Measurements from ENCODE around the gene CCNG2. TPM values are rescaled to one million over a fixed set of nuclear protein-coding genes. Genes with fewer than 3 reads are reported as not detected.

The CCNG2 gene, protein sequence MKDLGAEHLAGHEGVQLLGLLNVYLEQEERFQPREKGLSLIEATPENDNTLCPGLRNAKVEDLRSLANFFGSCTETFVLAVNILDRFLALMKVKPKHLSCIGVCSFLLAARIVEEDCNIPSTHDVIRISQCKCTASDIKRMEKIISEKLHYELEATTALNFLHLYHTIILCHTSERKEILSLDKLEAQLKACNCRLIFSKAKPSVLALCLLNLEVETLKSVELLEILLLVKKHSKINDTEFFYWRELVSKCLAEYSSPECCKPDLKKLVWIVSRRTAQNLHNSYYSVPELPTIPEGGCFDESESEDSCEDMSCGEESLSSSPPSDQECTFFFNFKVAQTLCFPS
- polyA plus RNA-seq (2013, experiment 1 of 2): 15.7 TPM
- polyA plus RNA-seq (2013, experiment 2 of 2): 22.4 TPM

DNA sequence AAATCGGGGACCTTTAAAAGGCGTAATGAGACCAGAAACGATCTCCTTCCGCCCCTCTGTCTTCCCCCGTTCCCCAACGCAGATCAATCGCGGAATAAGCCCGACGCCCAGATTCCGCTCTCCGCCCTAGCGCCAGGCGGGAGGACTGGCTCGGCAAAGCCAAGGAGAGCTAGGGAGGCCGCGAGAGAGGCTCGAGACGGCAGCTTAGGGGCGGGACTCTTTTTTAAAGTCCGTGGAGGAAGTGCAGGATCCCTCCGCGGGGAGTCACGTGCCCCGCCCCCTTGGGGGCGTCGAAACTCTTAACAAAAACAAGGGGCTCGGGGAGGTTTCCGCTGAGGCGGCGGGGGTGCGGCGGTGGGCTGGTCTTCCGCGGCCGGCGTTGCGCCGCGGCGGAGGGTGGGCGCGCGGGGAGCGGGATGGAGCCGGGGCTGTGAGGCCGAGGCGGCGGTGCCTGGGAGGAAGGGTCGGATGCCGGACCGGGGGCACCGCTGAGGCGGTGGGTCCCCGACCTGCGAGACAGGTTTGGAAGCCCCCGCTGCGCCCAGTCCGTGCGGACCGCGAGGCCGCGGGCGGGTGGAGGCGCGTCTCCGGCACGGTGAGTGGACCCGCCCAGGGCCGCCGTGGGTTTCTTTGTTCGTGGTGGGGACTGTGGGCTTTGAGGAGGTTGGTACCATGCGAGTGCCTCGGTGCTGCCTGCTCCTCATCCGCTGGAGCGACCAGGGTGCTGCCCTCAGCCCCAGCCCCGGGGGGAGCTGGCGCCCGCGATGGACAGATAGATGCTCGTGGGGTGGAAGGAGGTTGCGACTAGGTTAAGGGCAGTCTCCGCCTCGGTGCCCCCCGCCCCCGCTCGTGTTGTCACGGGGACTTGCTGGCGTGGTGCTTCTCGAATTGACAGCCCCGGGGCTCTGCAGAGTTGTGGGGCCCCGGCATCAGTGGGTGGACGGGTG lies at the start of gene CCNG2:
Gene CCNG2, plus strand, starts transcription at position 296 of the 947 bp plus-strand sequence. CDS start 1,326 bp downstream, outside the sequence.
- peaks cover 35% of the 10 kb centered on the region for H3K4me1 ChIP-seq (ENCODE audit: insufficient read depth, low read length)

DNA sequence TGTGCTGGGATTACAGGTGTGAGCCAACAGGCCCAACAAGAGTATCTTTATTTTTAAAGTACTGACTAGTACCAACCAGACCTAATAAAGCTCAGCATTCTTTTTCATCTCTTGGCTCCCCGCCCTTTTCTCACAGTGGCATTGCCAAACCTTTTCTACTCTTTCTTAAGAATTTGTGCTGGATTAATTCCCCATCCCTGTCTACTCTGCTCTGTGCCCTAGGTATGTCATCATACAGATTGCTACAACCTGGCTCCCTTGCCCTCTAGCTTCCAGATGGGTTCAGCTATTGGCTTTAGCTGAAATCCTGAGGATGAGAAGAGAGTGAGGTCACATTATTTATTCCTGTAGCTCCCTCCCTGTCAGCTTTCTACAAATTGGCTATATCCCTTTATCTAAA lies 46.3 kb upstream of the CCNG2 start:
- H3K36me3 ChIP-seq (ENCODE audit: insufficient read depth, low read length): no peaks in the 10 kb centered on the region
- no peak overlapping the region for H3K4me3 ChIP-seq (ENCODE audit: low read length)
- H3K27me3 ChIP-seq (ENCODE audit: insufficient read depth, low read length): no peaks in the 10 kb centered on the region
- no peak overlapping the region for H3K27ac ChIP-seq (ENCODE audit: low read depth, low read length)
- WGBS: 91% methylated on average over 1 of the region's 1 CpG
- H3K4me1 ChIP-seq (ENCODE audit: insufficient read depth, low read length): no peaks in the 10 kb centered on the region
- no peaks in the 10 kb centered on the region for H3K9me3 ChIP-seq (ENCODE audit: insufficient read depth, low read depth, low read length)
- no peak overlapping the region for H3K9ac ChIP-seq (ENCODE audit: low read depth, low read length)

More for the DNA sequence above, at the start of gene CCNG2:
- under 1% methylated on average over 94 of the region's 94 CpGs for WGBS
- Histone ChIP-seq H3K9me3 (ENCODE audit: insufficient read depth, low read depth, low read length) (no peaks in the 10 kb centered on the region), H3K9ac (ENCODE audit: low read depth, low read length) (peak within 1 kb of the TSS; percentile 96), H3K27me3 (ENCODE audit: insufficient read depth, low read length) (no peaks in the 10 kb centered on the region), H3K36me3 (ENCODE audit: insufficient read depth, low read length) (peaks cover 37% of the 10 kb centered on the region), H3K27ac (ENCODE audit: low read depth, low read length) (peak within 1 kb of the TSS; percentile 100), H3K4me3 (ENCODE audit: low read length) (peak within 1 kb of the TSS; percentile 70)

DNA sequence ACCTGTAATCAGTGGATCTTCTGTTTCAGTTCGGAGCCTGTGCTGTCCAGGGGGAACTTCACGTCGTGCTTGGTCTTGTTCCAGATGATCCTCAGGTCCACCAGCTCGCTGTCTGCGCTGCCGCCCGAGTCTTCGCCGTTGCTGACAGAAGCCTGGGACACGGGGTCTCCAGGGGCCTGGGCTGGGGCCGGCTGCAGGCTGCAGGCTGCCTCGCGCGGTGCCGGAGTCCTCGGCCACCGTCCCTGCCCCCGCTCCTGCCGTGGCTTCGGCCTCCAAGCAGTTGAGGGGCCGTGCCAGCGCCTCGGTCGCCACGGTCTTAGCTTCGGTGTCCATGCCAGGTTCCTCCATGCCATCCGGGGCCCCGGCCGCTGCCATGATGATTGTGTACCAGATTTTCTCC lies 43.9 kb upstream of the CCNG2 start:
- Histone ChIP-seq H3K4me1 (ENCODE audit: insufficient read depth, low read length) (no peaks in the 10 kb centered on the region), H3K9me3 (ENCODE audit: insufficient read depth, low read depth, low read length) (no peaks in the 10 kb centered on the region), H3K27ac (ENCODE audit: low read depth, low read length) (no peak overlapping the region), H3K36me3 (ENCODE audit: insufficient read depth, low read length) (no peaks in the 10 kb centered on the region), H3K27me3 (ENCODE audit: insufficient read depth, low read length) (no peaks in the 10 kb centered on the region), H3K9ac (ENCODE audit: low read depth, low read length) (no peak overlapping the region), H3K4me3 (ENCODE audit: low read length) (no peak overlapping the region)
- WGBS: 94% methylated on average over 29 of the region's 29 CpGs

DNA sequence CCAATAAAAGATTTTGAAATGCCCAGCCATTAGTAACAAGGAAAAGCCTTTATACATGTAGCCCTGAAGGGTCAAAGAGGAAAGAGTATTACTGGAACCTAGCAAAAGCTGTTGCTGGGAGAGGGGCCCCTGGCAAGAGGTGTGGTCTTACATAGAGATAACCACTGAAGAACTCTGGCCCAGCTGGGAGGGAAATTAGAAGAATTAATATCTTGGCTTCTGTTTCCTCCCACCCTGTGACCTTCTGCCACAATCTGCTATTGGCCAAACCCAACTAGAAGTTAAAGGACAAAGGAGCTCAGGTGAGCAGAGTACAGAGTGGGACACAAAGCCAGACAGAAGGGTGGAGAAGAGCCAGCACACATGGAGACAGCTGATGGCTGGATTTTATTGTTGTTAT lies 39.3 kb upstream of the CCNG2 start:
- Histone ChIP-seq H3K9ac (ENCODE audit: low read depth, low read length) (no peak overlapping the region), H3K4me3 (ENCODE audit: low read length) (no peak overlapping the region), H3K4me1 (ENCODE audit: insufficient read depth, low read length) (no peaks in the 10 kb centered on the region), H3K9me3 (ENCODE audit: insufficient read depth, low read depth, low read length) (no peaks in the 10 kb centered on the region), H3K36me3 (ENCODE audit: insufficient read depth, low read length) (no peaks in the 10 kb centered on the region), H3K27ac (ENCODE audit: low read depth, low read length) (no peak overlapping the region), H3K27me3 (ENCODE audit: insufficient read depth, low read length) (no peaks in the 10 kb centered on the region)

DNA sequence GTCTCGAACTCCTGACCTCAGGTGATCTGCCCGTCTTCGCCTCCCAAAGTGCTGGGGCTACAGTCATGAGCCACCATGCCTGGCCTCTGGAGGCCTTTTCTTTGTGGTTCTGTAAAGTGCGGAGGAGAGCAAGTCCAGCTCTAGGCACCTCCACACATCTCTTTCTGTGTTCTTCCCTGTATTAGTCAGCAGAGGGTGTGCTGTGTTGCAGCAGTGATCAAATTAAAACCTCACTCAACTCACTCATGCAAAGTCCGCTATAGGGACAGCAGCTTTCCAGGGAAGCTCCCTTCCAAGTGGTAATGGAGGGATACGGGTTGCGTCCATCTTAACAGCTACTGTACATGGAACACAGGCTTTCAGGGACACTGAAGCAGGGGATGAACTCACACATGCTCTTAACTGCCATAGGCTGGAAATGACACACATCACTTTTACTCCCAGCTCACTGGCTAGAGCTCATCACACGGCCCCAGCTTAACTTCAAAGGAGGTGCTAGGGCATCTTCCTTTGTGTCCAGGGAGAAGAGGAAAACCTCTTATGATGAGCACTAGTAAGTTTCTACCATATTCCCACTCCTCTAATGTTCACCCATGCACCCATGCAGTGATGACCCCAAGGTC lies 36.0 kb upstream of the CCNG2 start:
- WGBS: 91% methylated on average over 8 of the region's 8 CpGs
- no peaks in the 10 kb centered on the region for H3K36me3 ChIP-seq (ENCODE audit: insufficient read depth, low read length)
- H3K27ac ChIP-seq (ENCODE audit: low read depth, low read length): no peak overlapping the region
- H3K27me3 ChIP-seq (ENCODE audit: insufficient read depth, low read length): no peaks in the 10 kb centered on the region
- H3K9ac ChIP-seq (ENCODE audit: low read depth, low read length): no peak overlapping the region
- H3K4me1 ChIP-seq (ENCODE audit: insufficient read depth, low read length): peaks cover 7% of the 10 kb centered on the region; the same call in 1 of the 2 replicates
- no peaks in the 10 kb centered on the region for H3K9me3 ChIP-seq (ENCODE audit: insufficient read depth, low read depth, low read length)
- H3K4me3 ChIP-seq (ENCODE audit: low read length): no peak overlapping the region

DNA sequence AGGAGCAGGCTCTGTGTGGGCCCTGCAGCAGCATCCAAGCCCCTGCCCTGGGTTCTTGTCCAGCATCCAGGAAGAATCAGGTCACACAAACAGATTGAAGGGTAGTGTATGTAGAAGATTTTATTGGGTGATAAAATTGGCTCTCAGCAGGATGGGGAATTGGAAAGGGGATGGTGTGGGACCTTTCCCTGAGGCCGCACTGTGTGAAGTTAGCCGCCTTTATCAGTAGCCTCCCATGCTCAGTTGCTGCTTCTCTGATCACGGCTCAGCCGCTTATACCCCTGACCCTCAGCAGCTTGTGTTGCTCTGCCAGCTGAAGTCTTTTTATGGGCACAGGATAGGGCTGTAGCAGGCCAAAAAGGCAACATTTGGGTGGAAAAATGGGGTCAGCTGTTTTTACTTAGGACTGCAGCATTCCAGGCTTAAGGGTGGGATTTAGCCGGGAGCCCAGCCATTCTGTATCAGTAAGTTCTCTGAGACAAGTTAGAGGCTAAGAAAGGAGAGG lies 35.2 kb upstream of the CCNG2 start:
- no peak overlapping the region for H3K27ac ChIP-seq (ENCODE audit: low read depth, low read length)
- no peaks in the 10 kb centered on the region for H3K27me3 ChIP-seq (ENCODE audit: insufficient read depth, low read length)
- no peak overlapping the region for H3K9ac ChIP-seq (ENCODE audit: low read depth, low read length)
- H3K4me1 ChIP-seq (ENCODE audit: insufficient read depth, low read length): peaks cover 7% of the 10 kb centered on the region; the same call in 1 of the 2 replicates
- 96% methylated on average over 5 of the region's 5 CpGs for WGBS
- H3K9me3 ChIP-seq (ENCODE audit: insufficient read depth, low read depth, low read length): no peaks in the 10 kb centered on the region
- no peak overlapping the region for H3K4me3 ChIP-seq (ENCODE audit: low read length)
- no peaks in the 10 kb centered on the region for H3K36me3 ChIP-seq (ENCODE audit: insufficient read depth, low read length)

DNA sequence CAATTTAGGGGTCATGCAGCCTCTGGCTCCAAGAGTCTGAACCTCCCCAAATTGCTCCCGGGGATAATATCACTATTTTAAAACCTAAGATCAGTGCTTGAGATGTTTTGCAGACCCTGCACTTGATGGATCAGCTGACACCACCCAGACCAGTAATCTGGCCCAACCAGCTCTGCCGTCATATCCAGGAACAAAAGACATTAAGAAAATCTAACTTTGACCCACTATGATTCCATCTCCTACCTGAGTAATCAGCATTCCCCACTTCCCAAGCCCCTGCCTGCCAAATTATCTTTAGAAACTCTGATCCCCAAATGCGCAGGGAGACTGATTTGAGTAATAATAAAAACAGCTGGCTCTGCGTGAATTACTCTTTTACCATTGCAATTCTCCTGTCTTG lies 34.4 kb upstream of the CCNG2 start:
- Histone ChIP-seq H3K4me1 (ENCODE audit: insufficient read depth, low read length) (peaks cover 7% of the 10 kb centered on the region; the same call in 1 of the 2 replicates), H3K27me3 (ENCODE audit: insufficient read depth, low read length) (no peaks in the 10 kb centered on the region), H3K9me3 (ENCODE audit: insufficient read depth, low read depth, low read length) (no peaks in the 10 kb centered on the region), H3K9ac (ENCODE audit: low read depth, low read length) (no peak overlapping the region), H3K27ac (ENCODE audit: low read depth, low read length) (no peak overlapping the region), H3K4me3 (ENCODE audit: low read length) (no peak overlapping the region), H3K36me3 (ENCODE audit: insufficient read depth, low read length) (no peaks in the 10 kb centered on the region)
- 96% methylated on average over 4 of the region's 4 CpGs for WGBS

DNA sequence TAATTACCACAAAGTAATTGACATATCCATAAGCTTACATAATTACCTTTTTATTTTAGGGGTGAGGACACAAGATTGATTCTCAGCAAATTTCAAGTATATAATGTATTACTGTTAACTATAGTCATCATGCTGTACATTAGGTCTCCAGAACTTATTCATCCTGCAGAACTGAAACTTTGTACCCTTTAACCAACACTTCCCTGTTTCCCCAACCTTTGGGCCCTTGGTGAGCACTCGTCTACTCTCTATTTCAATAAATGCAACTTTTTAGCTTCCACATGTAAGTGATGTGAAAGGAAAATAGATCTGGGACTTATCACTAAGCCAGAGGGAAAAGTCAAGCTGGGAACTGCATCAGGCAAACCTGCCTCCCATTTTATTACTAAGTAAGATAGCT lies 33.6 kb upstream of the CCNG2 start:
- Histone ChIP-seq H3K27me3 (ENCODE audit: insufficient read depth, low read length) (no peaks in the 10 kb centered on the region), H3K4me1 (ENCODE audit: insufficient read depth, low read length) (peaks cover 7% of the 10 kb centered on the region; the same call in 1 of the 2 replicates), H3K9me3 (ENCODE audit: insufficient read depth, low read depth, low read length) (no peaks in the 10 kb centered on the region), H3K27ac (ENCODE audit: low read depth, low read length) (no peak overlapping the region), H3K36me3 (ENCODE audit: insufficient read depth, low read length) (no peaks in the 10 kb centered on the region), H3K4me3 (ENCODE audit: low read length) (no peak overlapping the region), H3K9ac (ENCODE audit: low read depth, low read length) (no peak overlapping the region)
- 80% methylated on average over 1 of the region's 1 CpG for WGBS

DNA sequence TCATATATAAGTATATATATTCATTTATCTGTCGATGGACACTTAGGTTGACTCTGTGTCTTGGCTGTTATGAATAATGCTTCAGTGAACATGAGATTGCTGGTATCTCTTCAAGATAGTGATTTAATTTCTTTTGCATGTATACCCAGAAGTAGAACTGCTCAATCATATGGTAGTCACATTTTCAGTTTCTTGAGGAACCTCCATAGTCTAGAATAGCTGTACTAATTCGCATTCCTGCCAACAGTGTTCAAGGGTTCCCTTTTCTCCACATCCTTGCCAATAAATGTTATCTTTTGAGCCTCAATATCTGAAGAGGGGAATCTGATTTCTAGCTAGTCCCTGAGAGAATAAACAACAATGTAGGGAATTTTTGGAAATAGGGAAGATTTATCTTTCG lies 32.4 kb upstream of the CCNG2 start:
- Histone ChIP-seq H3K27ac (ENCODE audit: low read depth, low read length) (no peak overlapping the region), H3K9ac (ENCODE audit: low read depth, low read length) (no peak overlapping the region), H3K4me1 (ENCODE audit: insufficient read depth, low read length) (peaks cover 7% of the 10 kb centered on the region; the same call in 1 of the 2 replicates), H3K9me3 (ENCODE audit: insufficient read depth, low read depth, low read length) (no peaks in the 10 kb centered on the region), H3K27me3 (ENCODE audit: insufficient read depth, low read length) (no peaks in the 10 kb centered on the region), H3K36me3 (ENCODE audit: insufficient read depth, low read length) (no peaks in the 10 kb centered on the region), H3K4me3 (ENCODE audit: low read length) (no peak overlapping the region)
- 86% methylated on average over 3 of the region's 3 CpGs for WGBS

DNA sequence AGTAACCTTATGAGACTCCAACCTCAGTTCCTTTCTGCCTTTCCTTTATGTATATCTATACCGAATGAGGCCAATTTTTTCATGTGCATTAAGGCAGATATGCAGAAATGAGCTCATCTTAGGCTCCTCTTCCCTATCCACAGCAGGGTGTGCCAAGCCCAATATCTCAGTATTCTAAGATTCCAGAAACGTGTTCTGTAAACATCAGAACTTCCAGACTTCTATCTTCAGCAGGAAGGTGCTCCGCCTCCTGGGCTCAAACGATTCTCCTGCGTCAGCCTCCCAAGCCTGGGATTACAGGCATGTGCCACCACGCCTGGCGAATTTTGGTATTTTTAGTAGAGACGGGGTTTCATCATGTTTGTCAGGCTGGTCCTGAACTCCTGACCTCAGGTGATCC lies 31.0 kb upstream of the CCNG2 start:
- Histone ChIP-seq H3K27ac (ENCODE audit: low read depth, low read length) (no peak overlapping the region), H3K4me1 (ENCODE audit: insufficient read depth, low read length) (peaks cover 7% of the 10 kb centered on the region; the same call in 1 of the 2 replicates)
- WGBS: 85% methylated on average over 8 of the region's 8 CpGs

More for the DNA sequence above, 31.0 kb upstream of the CCNG2 start:
- no peaks in the 10 kb centered on the region; the same call in 1 of the 2 replicates for H3K9me3 ChIP-seq (ENCODE audit: insufficient read depth, low read depth, low read length)
- no peaks in the 10 kb centered on the region for H3K36me3 ChIP-seq (ENCODE audit: insufficient read depth, low read length)
- no peak overlapping the region for H3K4me3 ChIP-seq (ENCODE audit: low read length)
- H3K27me3 ChIP-seq (ENCODE audit: insufficient read depth, low read length): no peaks in the 10 kb centered on the region
- no peak overlapping the region for H3K9ac ChIP-seq (ENCODE audit: low read depth, low read length)

Data from HUES64 (cell line).